Smooth muscle cell of bladder (primary cell): ENCODE results near the gene DIP2A. TPM values are rescaled to one million over a fixed set of nuclear protein-coding genes. Genes with fewer than 3 reads are reported as not detected.

Source experiments
- total RNA-seq: library from RNA; depleted of rRNA; stranded (reverse); fragments of >200 nt; gene quantifications from 2 replicates; pipeline ENCODE4 v1.2.3, GENCODE V29; 2014

The DIP2A gene, protein sequence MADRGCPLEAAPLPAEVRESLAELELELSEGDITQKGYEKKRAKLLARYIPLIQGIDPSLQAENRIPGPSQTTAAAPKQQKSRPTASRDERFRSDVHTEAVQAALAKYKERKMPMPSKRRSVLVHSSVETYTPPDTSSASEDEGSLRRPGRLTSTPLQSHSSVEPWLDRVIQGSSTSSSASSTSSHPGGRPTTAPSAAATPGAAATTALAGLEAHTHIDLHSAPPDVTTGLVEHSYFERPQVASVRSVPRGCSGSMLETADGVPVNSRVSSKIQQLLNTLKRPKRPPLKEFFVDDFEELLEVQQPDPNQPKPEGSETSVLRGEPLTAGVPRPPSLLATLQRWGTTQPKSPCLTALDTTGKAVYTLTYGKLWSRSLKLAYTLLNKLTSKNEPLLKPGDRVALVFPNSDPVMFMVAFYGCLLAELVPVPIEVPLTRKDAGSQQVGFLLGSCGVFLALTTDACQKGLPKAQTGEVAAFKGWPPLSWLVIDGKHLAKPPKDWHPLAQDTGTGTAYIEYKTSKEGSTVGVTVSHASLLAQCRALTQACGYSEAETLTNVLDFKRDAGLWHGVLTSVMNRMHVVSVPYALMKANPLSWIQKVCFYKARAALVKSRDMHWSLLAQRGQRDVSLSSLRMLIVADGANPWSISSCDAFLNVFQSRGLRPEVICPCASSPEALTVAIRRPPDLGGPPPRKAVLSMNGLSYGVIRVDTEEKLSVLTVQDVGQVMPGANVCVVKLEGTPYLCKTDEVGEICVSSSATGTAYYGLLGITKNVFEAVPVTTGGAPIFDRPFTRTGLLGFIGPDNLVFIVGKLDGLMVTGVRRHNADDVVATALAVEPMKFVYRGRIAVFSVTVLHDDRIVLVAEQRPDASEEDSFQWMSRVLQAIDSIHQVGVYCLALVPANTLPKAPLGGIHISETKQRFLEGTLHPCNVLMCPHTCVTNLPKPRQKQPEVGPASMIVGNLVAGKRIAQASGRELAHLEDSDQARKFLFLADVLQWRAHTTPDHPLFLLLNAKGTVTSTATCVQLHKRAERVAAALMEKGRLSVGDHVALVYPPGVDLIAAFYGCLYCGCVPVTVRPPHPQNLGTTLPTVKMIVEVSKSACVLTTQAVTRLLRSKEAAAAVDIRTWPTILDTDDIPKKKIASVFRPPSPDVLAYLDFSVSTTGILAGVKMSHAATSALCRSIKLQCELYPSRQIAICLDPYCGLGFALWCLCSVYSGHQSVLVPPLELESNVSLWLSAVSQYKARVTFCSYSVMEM (N-terminal part only)
- total RNA-seq: 12.9 and 15.1 TPM in 2 replicates

DNA sequence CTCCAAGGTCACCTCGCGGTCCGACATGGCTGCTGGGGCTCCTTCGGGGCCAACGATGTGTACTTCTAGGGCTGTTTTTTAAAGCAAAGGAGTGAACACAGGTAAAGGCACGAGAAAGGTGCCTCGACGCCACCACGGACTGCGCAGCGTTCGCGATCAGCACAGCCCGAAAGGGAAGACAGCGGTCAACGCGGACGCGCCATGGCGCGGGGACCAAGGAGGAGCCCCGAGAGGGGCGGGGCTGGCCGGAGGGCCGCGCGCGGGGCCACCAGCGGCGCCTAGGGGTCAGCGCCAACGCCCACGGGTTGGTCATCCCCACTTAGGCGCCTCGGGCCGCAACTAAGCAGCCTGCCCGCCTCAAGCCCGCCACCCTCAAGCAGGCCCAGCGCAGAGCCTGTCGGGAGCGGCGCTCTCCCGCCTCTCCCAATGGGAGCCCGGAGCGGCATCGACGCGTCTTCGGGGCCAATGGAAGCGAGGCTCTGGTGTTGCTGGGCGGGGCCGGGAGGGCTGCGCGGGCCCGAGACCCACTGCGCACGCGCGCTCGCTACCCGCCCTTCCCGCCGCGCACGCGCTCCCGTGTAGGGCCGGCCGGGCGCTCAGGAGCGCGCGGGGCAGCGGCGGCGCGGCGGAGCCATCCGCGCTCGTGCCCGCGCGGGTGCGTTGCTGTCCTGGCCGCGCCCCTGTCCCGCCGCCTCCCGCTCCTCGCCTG lies at the start of gene DIP2A:
TSS of gene DIP2A (plus strand) at position 577 of the 709 bp plus-strand sequence. CDS start 241 bp downstream, outside the sequence.

DNA sequence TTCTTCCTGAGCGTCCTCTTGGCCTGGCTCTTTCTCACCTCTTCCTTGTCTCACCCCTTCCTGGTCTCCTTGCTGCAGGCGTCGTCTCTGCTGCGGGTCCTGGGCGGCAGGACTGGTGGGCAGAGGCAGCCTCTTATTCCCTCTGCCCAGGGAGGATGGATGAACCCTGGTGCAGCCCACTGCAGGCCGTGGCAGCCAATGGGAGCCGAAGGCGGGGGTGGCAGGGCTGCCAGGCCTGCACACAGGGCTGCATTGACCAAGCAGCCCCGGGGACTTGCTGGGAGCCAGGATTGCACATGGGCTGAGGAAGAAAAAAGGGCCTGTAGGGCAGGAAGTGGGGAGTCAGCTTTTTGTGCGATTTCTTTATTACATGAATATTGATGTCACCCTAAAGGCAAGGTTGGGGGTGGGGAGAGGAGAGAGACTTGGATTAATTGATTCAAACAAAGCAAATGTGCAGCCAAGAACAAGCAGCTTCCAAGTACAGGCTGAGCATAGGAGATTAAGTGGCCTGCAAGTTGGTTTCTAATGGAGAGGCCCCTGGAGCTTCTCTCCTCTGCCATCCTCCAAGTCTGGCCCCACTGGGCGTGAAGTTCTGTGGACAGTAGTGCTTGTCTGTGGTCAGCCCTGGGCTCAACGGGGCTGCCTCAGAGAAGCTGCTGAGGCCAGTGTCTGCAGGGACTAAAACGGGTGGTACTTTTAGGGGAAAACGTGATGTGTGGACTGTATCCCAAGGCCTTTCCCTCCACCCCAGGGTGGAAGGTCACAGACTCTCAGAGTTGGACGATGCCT lies 146.5 kb downstream of the DIP2A start, which contains the start of gene S100B:
TSS of gene S100B (minus strand) at position 108 of the 792 bp plus-strand sequence. CDS start 2,667 bp downstream, outside the sequence.

Other genes starting within 250 kb of the DIP2A start
- gene LSS, start 230.1 kb upstream of the DIP2A start, total RNA-seq: 123 and 162 TPM in 2 replicates
- 46.6 and 61.7 TPM in 2 replicates for gene MCM3AP, start 173.3 kb upstream of the DIP2A start, total RNA-seq
- 13.4 and 15.7 TPM in 2 replicates for gene YBEY, start 172.5 kb upstream of the DIP2A start, total RNA-seq
- gene C21orf58, start 135.0 kb upstream of the DIP2A start, total RNA-seq: 1.4 and 1.6 TPM in 2 replicates
- 11.0 and 14.2 TPM in 2 replicates for gene PCNT, start 134.7 kb upstream of the DIP2A start, total RNA-seq
- 0.28 TPM in 1 of 2 replicates, not detected in the other for gene S100B, start 146.2 kb downstream of the DIP2A start, total RNA-seq
- 122 and 157 TPM in 2 replicates for gene PRMT2, start 176.8 kb downstream of the DIP2A start, total RNA-seq